Measurements from ENCODE around the gene LONRF3. TPM values are rescaled to one million over a fixed set of nuclear protein-coding genes. Genes with fewer than 3 reads are reported as not detected.

The LONRF3 gene
- total RNA-seq, 1 experiment from 2014 or later: not detected

- no peak for TF ChIP-seq JUN (CRISPR knock-in tag; IDR thresholded peaks at IDR 0.05)
- no peak for TF ChIP-seq MYBL2 (CRISPR knock-in tag; IDR thresholded peaks at IDR 0.05)
- no peak for TF ChIP-seq ATF2 (CRISPR knock-in tag; IDR thresholded peaks at IDR 0.05; ENCODE audit: borderline replicate concordance, low read depth)
Measured at GRCh38 chrX:118961866-118962560, 12.4 kb upstream of the LONRF3 start (continued).

GRCh38 chrX:118963159-118963558 is 11.3 kb upstream of the LONRF3 start:
- ChIA-PET CTCF (interaction anchor here (0.5 kb wide), 1 partner anchor 65 kb away, joined by 3 read pairs; no protein-coding TSS in a partner anchor), POLR2A (no interaction called here)
- H3K27me3 Mint-ChIP-seq (ENCODE audit: low read depth): peaks cover 97% of the 10 kb centered on the region
- H3K36me3 Mint-ChIP-seq: no peaks in the 10 kb centered on the region
- ATAC-seq (no peak), DNase-seq (ENCODE audit: low spot score) (no peak)
- H3K4me1 Mint-ChIP-seq: no peaks in the 10 kb centered on the region
- no peak overlapping the region for H3K27ac Mint-ChIP-seq
- no peak for TF ChIP-seq AFF4 (CRISPR knock-in tag; IDR thresholded peaks at IDR 0.05; ENCODE audit: borderline replicate concordance)
- TF ChIP-seq TEAD4 (CRISPR knock-in tag; IDR thresholded peaks at IDR 0.05): no peak
- no peak for TF ChIP-seq STAT6 (CRISPR knock-in tag; conservative IDR thresholded peaks at IDR 0.05; ENCODE audit: low read depth)
- TF ChIP-seq CBFB (CRISPR knock-in tag; IDR thresholded peaks at IDR 0.05; ENCODE audit: low read depth): no peak
- TF ChIP-seq, protein P1, sequence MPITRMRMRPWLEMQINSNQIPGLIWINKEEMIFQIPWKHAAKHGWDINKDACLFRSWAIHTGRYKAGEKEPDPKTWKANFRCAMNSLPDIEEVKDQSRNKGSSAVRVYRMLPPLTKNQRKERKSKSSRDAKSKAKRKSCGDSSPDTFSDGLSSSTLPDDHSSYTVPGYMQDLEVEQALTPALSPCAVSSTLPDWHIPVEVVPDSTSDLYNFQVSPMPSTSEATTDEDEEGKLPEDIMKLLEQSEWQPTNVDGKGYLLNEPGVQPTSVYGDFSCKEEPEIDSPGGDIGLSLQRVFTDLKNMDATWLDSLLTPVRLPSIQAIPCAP (CRISPR knock-in tag; IDR thresholded peaks at IDR 0.05): no peak
- no peak for TF ChIP-seq PRRX2 (CRISPR knock-in tag; IDR thresholded peaks at IDR 0.05)
- no peak for TF ChIP-seq RORB (CRISPR knock-in tag; IDR thresholded peaks at IDR 0.05)
- no peak for TF ChIP-seq PREB (CRISPR knock-in tag; IDR thresholded peaks at IDR 0.05; ENCODE audit: borderline replicate concordance)
- TF ChIP-seq SP1 (CRISPR knock-in tag; conservative IDR thresholded peaks at IDR 0.05): no peak
- no peak for TF ChIP-seq IRF2 (CRISPR knock-in tag; IDR thresholded peaks at IDR 0.05; ENCODE audit: borderline replicate concordance, low read depth)
- TF ChIP-seq, protein P2, sequence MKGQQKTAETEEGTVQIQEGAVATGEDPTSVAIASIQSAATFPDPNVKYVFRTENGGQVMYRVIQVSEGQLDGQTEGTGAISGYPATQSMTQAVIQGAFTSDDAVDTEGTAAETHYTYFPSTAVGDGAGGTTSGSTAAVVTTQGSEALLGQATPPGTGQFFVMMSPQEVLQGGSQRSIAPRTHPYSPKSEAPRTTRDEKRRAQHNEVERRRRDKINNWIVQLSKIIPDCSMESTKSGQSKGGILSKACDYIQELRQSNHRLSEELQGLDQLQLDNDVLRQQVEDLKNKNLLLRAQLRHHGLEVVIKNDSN (CRISPR knock-in tag; IDR thresholded peaks at IDR 0.05): no peak
- no peak for TF ChIP-seq ZNF121 (CRISPR knock-in tag; IDR thresholded peaks at IDR 0.05)
- TF ChIP-seq, protein P3, sequence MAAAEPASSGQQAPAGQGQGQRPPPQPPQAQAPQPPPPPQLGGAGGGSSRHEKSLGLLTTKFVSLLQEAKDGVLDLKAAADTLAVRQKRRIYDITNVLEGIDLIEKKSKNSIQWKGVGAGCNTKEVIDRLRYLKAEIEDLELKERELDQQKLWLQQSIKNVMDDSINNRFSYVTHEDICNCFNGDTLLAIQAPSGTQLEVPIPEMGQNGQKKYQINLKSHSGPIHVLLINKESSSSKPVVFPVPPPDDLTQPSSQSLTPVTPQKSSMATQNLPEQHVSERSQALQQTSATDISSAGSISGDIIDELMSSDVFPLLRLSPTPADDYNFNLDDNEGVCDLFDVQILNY (CRISPR knock-in tag; IDR thresholded peaks at IDR 0.05): no peak
- no peak overlapping the region for H3K4me3 Mint-ChIP-seq
- H3K9me3 Mint-ChIP-seq: no peaks in the 10 kb centered on the region
